H1 (cell line): Measurements from ENCODE around the gene CACNA1C. TPM values are rescaled to one million over a fixed set of nuclear protein-coding genes. Genes with fewer than 3 reads are reported as not detected.

Experiments
- CTCF ChIA-PET: fragments of 300-600 bp; sonication (Branson Sonifier 250); formaldehyde crosslinking; loops from one replicate; lab custom pipeline; 2021; ENCODE audit not compliant: partially characterized antibody; lab: Charles Lee
- POLR2A ChIA-PET: fragments of 300-600 bp; sonication (Branson Sonifier 250); formaldehyde crosslinking; loops from one replicate; lab custom pipeline; 2021; ENCODE audit warnings: inconsistent platforms; ENCODE audit not compliant: partially characterized antibody; lab: Charles Lee
- DNase-seq, 2 experiments: peaks; one replicate each; pipeline versions ENCODE4 v3.0.0 to v3.0.0-alpha.2; 2010 to 2022; ENCODE audit warnings: low spot score in 2 of 2, low read depth in 1 of 2, mixed read lengths in 1 of 2
- FAIRE-seq: peaks from 2 replicates; lab custom pipeline; 2011; peaks lifted over from hg19 to GRCh38; lab: Jason Lieb, UNC
- H2AFZ ChIP-seq: 2 replicates; pipeline ENCODE4 v1.8.1; 2012; ENCODE audit warnings: low read length, inconsistent platforms
- H2AK5ac ChIP-seq: 2 replicates; pipeline ENCODE4 v1.6.1; 2013; ENCODE audit warnings: low read depth, low read length
- H2BK120ac ChIP-seq: replicated peaks from 2 replicates; pipeline ENCODE3; 2013; ENCODE audit warnings: low read depth, low read length, inconsistent platforms
- H2BK12ac ChIP-seq: 2 replicates; pipeline ENCODE4 v1.6.1; 2013; ENCODE audit warnings: low read depth, low read length
- H2BK15ac ChIP-seq: 2 replicates; pipeline ENCODE4 v1.6.1; 2013; ENCODE audit warnings: low read length
- H2BK20ac ChIP-seq: 2 replicates; pipeline ENCODE4 v1.6.1; 2013; ENCODE audit warnings: low read length
- H2BK5ac ChIP-seq: 2 replicates; pipeline ENCODE4 v1.6.1; 2013; ENCODE audit warnings: low read depth, low read length
- H3K14ac ChIP-seq: 2 replicates; pipeline ENCODE4 v1.6.1; 2013; ENCODE audit warnings: inconsistent platforms; ENCODE audit not compliant: insufficient read length
- H3K18ac ChIP-seq: 2 replicates; pipeline ENCODE4 v1.6.1; 2013; ENCODE audit warnings: low read length; ENCODE audit errors: extremely low read depth
- H3K23ac ChIP-seq: 2 replicates; pipeline ENCODE4 v1.6.1; 2013; ENCODE audit warnings: inconsistent platforms; ENCODE audit not compliant: insufficient read length
- H3K23me2 ChIP-seq: 2 replicates; pipeline ENCODE4 v1.6.1; 2013; ENCODE audit warnings: low read depth, low read length
- H3K27ac ChIP-seq: 2 replicates; pipeline ENCODE4 v1.6.1; 2011; ENCODE audit warnings: low read depth, low read length, inconsistent platforms
- H3K27me3 ChIP-seq, 4 experiments: replicated peaks in 1 of 4; 1 replicate in 1 of 4; 2 replicates in 3 of 4; pipeline versions ENCODE4 v1.6.1 to v1.8.1; 2011 to 2013; ENCODE audit warnings: low read length in 3 of 4, mild to moderate bottlenecking in 3 of 4, inconsistent platforms in 2 of 4, mixed read lengths in 2 of 4, moderate library complexity in 1 of 4; ENCODE audit not compliant: control insufficient read depth in 3 of 4, insufficient read depth in 3 of 4; ENCODE audit errors: extremely low read depth in 1 of 4
- H3K36me3 ChIP-seq, 4 experiments: 2 replicates each; pipeline versions ENCODE4 v1.6.1 to v1.8.1; 2011 to 2013; ENCODE audit warnings: mild to moderate bottlenecking in 4 of 4, low read length in 3 of 4, moderate library complexity in 2 of 4, control low read depth in 1 of 4, inconsistent platforms in 1 of 4; ENCODE audit not compliant: insufficient read depth in 4 of 4, control insufficient read depth in 2 of 4
- H3K4ac ChIP-seq: replicated peaks from 2 replicates; pipeline ENCODE3; 2013; ENCODE audit warnings: low read length, low read depth, mixed read lengths, inconsistent platforms; ENCODE audit not compliant: insufficient read length
- H3K4me1 ChIP-seq, 4 experiments: replicated peaks in 1 of 4; 1 replicate in 1 of 4; 2 replicates in 3 of 4; pipeline versions ENCODE4 v1.6.1 to v1.8.1; 2011 to 2013; ENCODE audit warnings: low read length in 3 of 4, inconsistent platforms in 2 of 4, mixed read lengths in 1 of 4; ENCODE audit not compliant: insufficient read depth in 4 of 4, control insufficient read depth in 3 of 4
- H3K4me2 ChIP-seq, 2 experiments: 2 replicates each; pipeline versions ENCODE4 v1.6.1 to v1.8.1; 2011 to 2013; ENCODE audit warnings: low read depth in 2 of 2, low read length in 2 of 2, control low read depth in 1 of 2, inconsistent platforms in 1 of 2, mild to moderate bottlenecking in 1 of 2; ENCODE audit not compliant: insufficient read depth in 1 of 2
- H3K4me3 ChIP-seq, 4 experiments: fragments of 200-600, 300-600 bp in 1 of 4; sonication (generic), shearing (Covaris generic), sonication (Bioruptor Twin) in 1 of 4; 2 replicates each; pipeline versions ENCODE4 v1.5.1 to v1.8.1; 2011 to 2016; ENCODE audit warnings: low read length in 4 of 4, low read depth in 3 of 4, control low read depth in 2 of 4, inconsistent platforms in 2 of 4, mild to moderate bottlenecking in 2 of 4, mixed read lengths in 1 of 4, moderate library complexity in 1 of 4; ENCODE audit not compliant: insufficient read depth in 2 of 4; ENCODE audit errors: extremely low read depth in 1 of 4
- H3K56ac ChIP-seq: replicated peaks from 2 replicates; pipeline ENCODE3; 2013; ENCODE audit warnings: low read depth, mild to moderate bottlenecking, mixed read lengths, low read length, inconsistent platforms; ENCODE audit not compliant: insufficient read length
- H3K79me1 ChIP-seq: 2 replicates; pipeline ENCODE4 v1.6.1; 2013; ENCODE audit warnings: low read depth, low read length, control low read depth
- H3K79me2 ChIP-seq, 2 experiments: 2 replicates each; pipeline versions ENCODE4 v1.6.1 to v1.8.1; 2012 to 2013; ENCODE audit warnings: low read length in 2 of 2, mild to moderate bottlenecking in 2 of 2, inconsistent platforms in 1 of 2; ENCODE audit not compliant: insufficient read depth in 2 of 2, control insufficient read depth in 1 of 2
- H3K9ac ChIP-seq, 4 experiments: replicated peaks in 1 of 4; 1 replicate in 1 of 4; 2 replicates in 3 of 4; pipeline versions ENCODE4 v1.6.1 to v1.8.1; 2011 to 2013; ENCODE audit warnings: low read depth in 3 of 4, low read length in 3 of 4, control low read depth in 2 of 4, mild to moderate bottlenecking in 2 of 4, moderate library complexity in 2 of 4, inconsistent platforms in 1 of 4; ENCODE audit errors: extremely low read depth in 1 of 4
- H3K9me3 ChIP-seq, 2 experiments: 2 replicates each; pipeline versions ENCODE4 v1.6.1 to v1.8.1; 2012 to 2013; ENCODE audit warnings: mild to moderate bottlenecking in 2 of 2, moderate library complexity in 2 of 2, control low read depth in 1 of 2, inconsistent platforms in 1 of 2, low read depth in 1 of 2, low read length in 1 of 2, mixed read lengths in 1 of 2; ENCODE audit not compliant: insufficient read depth in 2 of 2
- H4K20me1 ChIP-seq, 2 experiments: replicated peaks in 1 of 2; 2 replicates each; pipeline versions ENCODE3 to v1.8.1; 2011 to 2013; ENCODE audit warnings: inconsistent platforms in 2 of 2, low read length in 2 of 2, mild to moderate bottlenecking in 1 of 2; ENCODE audit not compliant: insufficient read depth in 2 of 2, control insufficient read depth in 1 of 2
- H4K5ac ChIP-seq: 2 replicates; pipeline ENCODE4 v1.6.1; 2013; ENCODE audit warnings: low read length, low read depth, mixed read lengths, inconsistent platforms; ENCODE audit not compliant: insufficient read length
- H4K8ac ChIP-seq: 2 replicates; pipeline ENCODE4 v1.8.0; 2013; ENCODE audit warnings: mild to moderate bottlenecking, moderate library complexity, low read length, inconsistent platforms; ENCODE audit not compliant: insufficient read depth; ENCODE audit errors: extremely low read depth
- H4K91ac ChIP-seq: replicated peaks from 2 replicates; pipeline ENCODE3; 2013; ENCODE audit warnings: low read length, mixed read lengths, inconsistent platforms; ENCODE audit not compliant: insufficient read length
- CBX8 ChIP-seq: fragments of 300-800, 300-1000 bp; sonication (generic); IDR thresholded peaks from 2 replicates; pipeline ENCODE4 v1.7.1; 2016; ENCODE audit warnings: low read depth, low read length, borderline replicate concordance
- CHD2 ChIP-seq: IDR thresholded peaks from 2 replicates; pipeline ENCODE4 v1.6.1; 2012; ENCODE audit warnings: low read length, improper control_type of control experiment
- GABPA ChIP-seq: IDR thresholded peaks from 2 replicates; pipeline ENCODE4 v1.6.1; 2011; ENCODE audit warnings: mild to moderate bottlenecking, low read length, moderate library complexity, borderline replicate concordance; ENCODE audit not compliant: insufficient read depth
- KDM1A ChIP-seq: fragments of 200-600, 300-600 bp; sonication (generic); IDR thresholded peaks from 2 replicates; pipeline ENCODE4 v1.7.1; 2016; ENCODE audit warnings: mild to moderate bottlenecking, low read length, borderline replicate concordance
- PHF8 ChIP-seq: fragments of 200-600 bp; sonication (generic); conservative IDR thresholded peaks from 2 replicates; pipeline ENCODE4 v1.7.1; 2012; ENCODE audit warnings: low read depth, mild to moderate bottlenecking, inconsistent platforms, low read length, moderate library complexity
- POLR2AphosphoS5 ChIP-seq: IDR thresholded peaks from 2 replicates; pipeline ENCODE4 v1.6.1; 2011; ENCODE audit warnings: low read depth, low read length
- RXRA ChIP-seq: IDR thresholded peaks from 2 replicates; pipeline ENCODE4 v1.6.1; 2011; ENCODE audit warnings: low read depth, mild to moderate bottlenecking, low read length, moderate library complexity; ENCODE audit not compliant: insufficient read depth
- TCF12 ChIP-seq: IDR thresholded peaks from 2 replicates; pipeline ENCODE4 v1.6.1; 2011; ENCODE audit warnings: low read depth, mild to moderate bottlenecking, low read length
- TEAD4 ChIP-seq: IDR thresholded peaks from 2 replicates; pipeline ENCODE4 v1.6.1; 2012; ENCODE audit warnings: low read depth, low read length, inconsistent platforms, mixed read lengths
- WGBS, 2 experiments: shearing (Covaris generic) in 1 of 2; methylation state at CpG; one replicate each; pipeline versions ENCODE4 v1.1.6 to v1.1.7; 2013 to 2015; ENCODE audit warnings: low lambda C conversion rate in 2 of 2, mixed read lengths in 2 of 2, inconsistent platforms in 1 of 2, low coverage in 1 of 2, missing lambda C conversion rate in 1 of 2; ENCODE audit not compliant: insufficient replicate concordance in 2 of 2, insufficient coverage in 1 of 2, insufficient read length in 1 of 2; ENCODE audit errors: extremely low coverage in 1 of 2, missing lambda C conversion rate in 1 of 2; 5-methylcytosine and 5-hydroxymethylcytosine counted together
- polyA plus RNA-seq, 7 experiments: library from polyadenylated mRNA; depleted of rRNA in 3 of 7; stranded (reverse) in 5 of 7; unstranded in 2 of 7; fragments of >200 nt in 5 of 7; fragments of 200-250 nt in 2 of 7; gene quantifications; 1 replicate in 5 of 7; 2 replicates in 1 of 7; 4 replicates in 1 of 7; pipeline versions ENCODE4 v1.2.1 to v1.2.3, GENCODE V29; 2011 to 2013; ENCODE audit warnings: missing spikeins in 2 of 7, mixed read lengths in 2 of 7
- total RNA-seq: library from RNA; stranded (reverse); fragmentation: NEBNext Ultra II Directional; extraction: Animal tissue kit (Norgen Biotek cat#: 25700); gene quantifications from 2 replicates; pipeline ENCODE4 v1.2.1, GENCODE V29; 2021
- TF ChIP-seq, protein P1 (sequence below): IDR thresholded peaks from 2 replicates; pipeline ENCODE4 v1.6.1; 2012; ENCODE audit warnings: inconsistent platforms

The CACNA1C gene
- total and polyA plus RNA-seq, 2 of the 8 experiments (the other 6 are each of a cell fraction or from before 2014, with no cell fraction given): 1.3 TPM

DNA sequence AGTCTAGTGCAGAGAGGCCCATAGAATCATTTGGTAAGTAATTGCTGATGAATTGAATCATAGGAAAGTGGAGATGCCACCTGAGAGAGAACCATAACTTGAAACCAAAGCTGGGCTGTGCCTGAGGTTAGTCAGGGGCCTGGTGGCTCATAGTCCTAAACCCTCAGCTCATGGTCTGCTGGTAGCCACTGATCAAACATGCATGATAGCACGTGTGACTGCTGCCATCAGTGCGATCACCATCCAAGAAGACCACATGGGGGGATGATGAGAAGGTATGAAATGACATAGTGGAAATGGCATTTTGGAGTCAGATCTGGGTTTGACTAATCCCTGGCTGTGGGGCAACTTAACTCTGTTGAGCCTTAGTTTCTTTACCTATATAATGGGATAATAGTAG, 190.5 kb downstream of the CACNA1C start:
- H2AK5ac ChIP-seq: peak overlapping the region; percentile 70; the same call in 1 of the 2 replicates
- H3K23me2 ChIP-seq: no peaks in the 10 kb centered on the region
- 0 out of 2 replicates have a peak overlapping the region, but pooled peaks have one; percentile 0 for H2BK12ac ChIP-seq
- H3K79me2 ChIP-seq: no peaks in the 10 kb centered on the region
- H3K9ac ChIP-seq: no peak overlapping the region
- H3K27ac ChIP-seq: no peak overlapping the region
- TF ChIP-seq PHF8: no peak
- TF ChIP-seq TCF12: no peak
- TF ChIP-seq RXRA: no peak
- no peak for TF ChIP-seq KDM1A
- TF ChIP-seq CBX8: no peak
- TF ChIP-seq, protein P1, sequence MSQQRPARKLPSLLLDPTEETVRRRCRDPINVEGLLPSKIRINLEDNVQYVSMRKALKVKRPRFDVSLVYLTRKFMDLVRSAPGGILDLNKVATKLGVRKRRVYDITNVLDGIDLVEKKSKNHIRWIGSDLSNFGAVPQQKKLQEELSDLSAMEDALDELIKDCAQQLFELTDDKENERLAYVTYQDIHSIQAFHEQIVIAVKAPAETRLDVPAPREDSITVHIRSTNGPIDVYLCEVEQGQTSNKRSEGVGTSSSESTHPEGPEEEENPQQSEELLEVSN: no peak
- no peak for TF ChIP-seq CHD2
- no peak for TF ChIP-seq GABPA
- TF ChIP-seq POLR2AphosphoS5: no peak
- TF ChIP-seq TEAD4: no peak
- TF ChIP-seq, all 59 proteins: peak for 0
- no peak overlapping the region for H3K18ac ChIP-seq
- H3K14ac ChIP-seq: no peak overlapping the region
- FAIRE-seq (no peak), DNase-seq (no peak)
- no peak overlapping the region for H3K23ac ChIP-seq
- H3K36me3 ChIP-seq: no peaks in the 10 kb centered on the region
- CTCF ChIA-PET: interaction anchor here (0.6 to 4.4 kb wide), 5 partner anchors 9 to 48 kb away, joined by 3 to 19 read pairs (median 4); no protein-coding TSS in a partner anchor
- WGBS, 2 experiments: 97% methylated on average over 2 of the region's 2 CpGs; no CpG with 5 or more reads in 1 of the 2 experiments
- no peak overlapping the region for H4K8ac ChIP-seq
- H2BK5ac ChIP-seq: no peak overlapping the region
- no peak overlapping the region for H3K4me3 ChIP-seq
- no peak overlapping the region for H3K56ac ChIP-seq
- H2BK120ac ChIP-seq: no peak overlapping the region
- peak overlapping the region; percentile 63 for H2BK20ac ChIP-seq
- H2BK15ac ChIP-seq: no peak overlapping the region; the same call in 1 of the 2 replicates
- POLR2A ChIA-PET: interaction anchor here (0.6 to 0.9 kb wide), 2 partner anchors 41 to 106 kb away, joined by 3 to 5 read pairs; no protein-coding TSS in a partner anchor
- no peak overlapping the region for H3K4me2 ChIP-seq
- H2AFZ ChIP-seq: no peak overlapping the region
- no peaks in the 10 kb centered on the region for H3K9me3 ChIP-seq
- H3K79me1 ChIP-seq: no peaks in the 10 kb centered on the region
- no peaks in the 10 kb centered on the region for H3K27me3 ChIP-seq
- no peak overlapping the region for H3K4ac ChIP-seq
- no peak overlapping the region for H4K91ac ChIP-seq
- H4K20me1 ChIP-seq: no peaks in the 10 kb centered on the region
- peaks cover 10 to 22% (median 20%) of the 10 kb centered on the region in 4 experiments for H3K4me1 ChIP-seq
- H4K5ac ChIP-seq: no peak overlapping the region
